ENCODE results near the gene SIAH1.

GRCh38 chr16:48373258-48374029, 11.8 kb downstream of the SIAH1 start:
- TF ChIP-seq POLR2A (IDR thresholded peaks at IDR 0.05; ENCODE audit: low read length) = no peak
- no peak for TF ChIP-seq GATA1 (IDR thresholded peaks at IDR 0.05; ENCODE audit: low read depth, low read length)

All from erythroblast (primary cell).